ENCODE data around the gene RAMACL.

- TF ChIP-seq CTCF (IDR thresholded peaks at IDR 0.05) (no peak), POLR2AphosphoS5 (IDR thresholded peaks at IDR 0.05; ENCODE audit: low read depth, low read length) (no peak), REST (IDR thresholded peaks at IDR 0.05; ENCODE audit: insufficient read depth in 1 of 2, low read depth in 2 of 2, low read length in 1 of 2) (no peak), SIN3A (IDR thresholded peaks at IDR 0.05; ENCODE audit: borderline replicate concordance, insufficient read depth, low read depth, low read length) (no peak), TCF7L2 (IDR thresholded peaks at IDR 0.05; ENCODE audit: low read depth, low read length) (no peak)
Observed at GRCh38 chr6:166566026-166567011, 20.2 kb downstream of the RAMACL start.
